BLaER1 treated with 17β-estradiol and CSF1 and Interleukin-3, amounts not matched to agents 10 nM and 100 nM (cell line): ENCODE measurements around the gene ENAM.

Experiments used
- H3K27ac ChIP-seq, 11 experiments: shearing (Covaris generic); formaldehyde crosslinking; 2 replicates each; pipeline ENCODE4 v1.8.1; 2022
- H3K27me3 ChIP-seq, 11 experiments: shearing (Covaris generic); formaldehyde crosslinking; 2 replicates each; pipeline ENCODE4 v1.8.1; 2022
- H3K36me3 ChIP-seq, 11 experiments: shearing (Covaris generic); formaldehyde crosslinking; 2 replicates each; pipeline ENCODE4 v1.8.1; 2022
- H3K4me1 ChIP-seq, 10 experiments: shearing (Covaris generic); formaldehyde crosslinking; 2 replicates each; pipeline ENCODE4 v1.8.1; 2022
- H3K4me2 ChIP-seq, 11 experiments: shearing (Covaris generic); formaldehyde crosslinking; 2 replicates each; pipeline ENCODE4 v1.8.1; 2022
- H3K4me3 ChIP-seq, 10 experiments: shearing (Covaris generic); formaldehyde crosslinking; 2 replicates each; pipeline ENCODE4 v1.8.1; 2022
- H3K9ac ChIP-seq, 11 experiments: shearing (Covaris generic); formaldehyde crosslinking; 2 replicates each; pipeline ENCODE4 v1.8.1; 2022
- H3K9me3 ChIP-seq, 11 experiments: shearing (Covaris generic); formaldehyde crosslinking; replicated peaks in 1 of 11; 2 replicates each; pipeline ENCODE4 v1.8.1; 2022
- H4K20me1 ChIP-seq, 11 experiments: shearing (Covaris generic); formaldehyde crosslinking; 2 replicates each; pipeline ENCODE4 v1.8.1; 2022
- Cebpa-rat ChIP-seq, 11 experiments: shearing (Covaris generic); IDR thresholded peaks; 2 replicates each; pipeline ENCODE4 v1.8.1; 2022

The ENAM gene

DNA sequence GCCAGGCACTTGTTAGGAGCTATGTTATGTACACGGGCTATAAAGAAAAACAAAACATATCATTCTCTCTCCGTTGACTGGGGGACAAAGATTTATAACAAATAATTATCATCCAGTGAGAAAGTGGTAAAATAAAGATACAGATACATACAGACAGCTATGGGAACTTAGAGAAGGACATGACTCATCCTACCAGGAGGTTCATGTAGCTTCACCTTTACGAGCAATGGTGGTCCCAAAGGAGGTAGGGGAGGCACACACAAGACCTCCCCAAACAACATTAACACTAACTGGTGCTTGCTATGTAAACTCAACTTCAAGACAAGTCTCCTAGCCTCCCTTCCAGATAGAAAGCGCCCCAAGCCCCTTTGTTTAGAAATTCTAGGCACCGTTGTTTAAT is 27.6 kb upstream of the ENAM start:
- no peak for TF ChIP-seq Cebpa-rat (IDR thresholded peaks at IDR 0.05)
- Histone ChIP-seq H3K9me3 (no peaks in the 10 kb centered on the region), H3K4me2 (no peak overlapping the region), H3K27me3 (no peaks in the 10 kb centered on the region), H3K9ac (no peak overlapping the region), H4K20me1 (no peaks in the 10 kb centered on the region), H3K36me3 (no peaks in the 10 kb centered on the region), H3K4me3 (no peak overlapping the region), H3K27ac (no peak overlapping the region), H3K4me1 (0 out of 20 replicates have a peak, but pooled peaks cover 0 to 3% (median 0%) of the 10 kb centered on the region in 10 experiments)

DNA sequence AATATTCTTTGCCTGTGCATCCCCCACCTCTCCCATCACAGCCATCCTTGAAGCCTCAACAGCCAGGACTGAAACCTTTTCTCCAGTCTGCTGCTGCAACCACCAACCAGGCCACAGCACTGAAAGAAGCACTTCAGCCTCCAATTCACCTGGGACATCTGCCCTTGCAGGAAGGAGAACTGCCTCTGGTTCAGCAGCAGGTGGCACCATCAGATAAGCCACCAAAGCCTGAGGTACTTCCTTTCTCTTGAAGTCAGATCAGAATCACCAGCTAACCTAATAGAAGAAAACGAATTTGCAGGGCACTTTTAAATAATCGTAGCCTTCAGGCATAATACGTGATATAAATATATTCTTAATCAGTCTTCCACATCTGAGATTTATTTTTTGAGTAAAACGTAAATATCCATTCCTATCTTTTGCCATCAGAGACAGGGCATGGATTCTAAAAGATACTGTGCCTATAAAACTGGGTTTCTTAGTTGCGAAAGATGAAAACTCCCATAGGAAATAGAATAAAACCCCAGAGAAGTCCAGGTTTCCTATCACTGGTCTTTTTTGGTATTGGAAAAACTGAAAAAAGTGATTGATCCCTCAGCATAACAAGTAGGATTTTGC is 27.0 kb upstream of the ENAM start:
- H3K27ac ChIP-seq, result no peak overlapping the region
- H3K4me3 ChIP-seq, result no peak overlapping the region
- H3K9ac ChIP-seq, result no peak overlapping the region
- TF ChIP-seq Cebpa-rat (IDR thresholded peaks at IDR 0.05), result no peak
- H4K20me1 ChIP-seq, result no peaks in the 10 kb centered on the region
- H3K27me3 ChIP-seq, result no peaks in the 10 kb centered on the region
- H3K36me3 ChIP-seq, result no peaks in the 10 kb centered on the region
- H3K9me3 ChIP-seq, result no peaks in the 10 kb centered on the region
- no peak overlapping the region for H3K4me2 ChIP-seq
- H3K4me1 ChIP-seq, result 0 out of 20 replicates have a peak, but pooled peaks cover 0 to 3% (median 0%) of the 10 kb centered on the region in 10 experiments

DNA sequence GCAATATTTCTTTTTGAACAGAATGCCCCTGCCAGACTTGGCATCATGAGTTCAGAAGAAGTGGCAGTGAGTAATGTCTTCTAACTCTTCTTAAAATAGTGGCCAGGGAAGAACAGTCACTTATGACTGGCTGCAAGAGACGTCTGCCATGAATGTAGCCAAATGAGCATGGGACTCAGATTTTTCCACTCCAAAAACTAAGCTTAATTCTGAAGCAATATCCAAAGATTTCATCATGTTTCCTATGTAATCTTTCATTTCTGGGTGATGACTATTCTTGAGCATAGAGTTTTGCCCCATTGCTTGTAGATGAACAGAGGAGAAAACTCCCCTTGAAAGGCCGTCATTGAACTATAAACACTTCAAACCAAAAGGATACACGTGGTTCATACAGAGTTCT is 24.7 kb upstream of the ENAM start:
- TF ChIP-seq Cebpa-rat (IDR thresholded peaks at IDR 0.05), result no peak
- no peak overlapping the region for H3K9ac ChIP-seq
- H3K9me3 ChIP-seq, result no peaks in the 10 kb centered on the region
- no peaks in the 10 kb centered on the region for H4K20me1 ChIP-seq
- H3K27ac ChIP-seq, result no peak overlapping the region
- H3K27me3 ChIP-seq, result no peaks in the 10 kb centered on the region
- H3K4me3 ChIP-seq, result no peak overlapping the region
- H3K4me2 ChIP-seq, result no peak overlapping the region
- H3K36me3 ChIP-seq, result no peaks in the 10 kb centered on the region
- H3K4me1 ChIP-seq, result 0 out of 20 replicates have a peak, but pooled peaks cover 0 to 3% (median 0%) of the 10 kb centered on the region in 10 experiments

DNA sequence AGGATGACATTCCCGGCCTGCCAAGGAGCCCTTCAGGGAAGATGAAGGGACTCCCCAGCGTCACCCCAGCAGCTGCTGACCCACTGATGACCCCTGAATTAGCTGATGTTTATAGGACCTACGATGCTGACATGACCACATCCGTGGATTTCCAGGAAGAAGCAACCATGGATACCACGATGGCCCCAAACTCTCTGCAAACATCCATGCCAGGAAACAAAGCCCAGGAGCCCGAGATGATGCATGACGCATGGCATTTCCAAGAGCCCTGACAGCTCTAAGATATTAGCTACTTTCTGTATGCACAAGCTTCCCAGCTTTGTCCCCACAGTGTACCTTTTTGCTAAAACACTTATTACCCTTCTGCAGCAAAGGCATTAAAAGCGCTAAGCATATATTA is 22.1 kb upstream of the ENAM start:
- no peaks in the 10 kb centered on the region for H3K4me1 ChIP-seq
- H3K9ac ChIP-seq, result no peak overlapping the region
- TF ChIP-seq Cebpa-rat (IDR thresholded peaks at IDR 0.05), result no peak
- H3K36me3 ChIP-seq, result no peaks in the 10 kb centered on the region
- no peaks in the 10 kb centered on the region for H3K27me3 ChIP-seq
- no peaks in the 10 kb centered on the region for H3K9me3 ChIP-seq
- no peak overlapping the region for H3K4me2 ChIP-seq
- H4K20me1 ChIP-seq, result no peaks in the 10 kb centered on the region
- no peak overlapping the region for H3K4me3 ChIP-seq
- H3K27ac ChIP-seq, result no peak overlapping the region

DNA sequence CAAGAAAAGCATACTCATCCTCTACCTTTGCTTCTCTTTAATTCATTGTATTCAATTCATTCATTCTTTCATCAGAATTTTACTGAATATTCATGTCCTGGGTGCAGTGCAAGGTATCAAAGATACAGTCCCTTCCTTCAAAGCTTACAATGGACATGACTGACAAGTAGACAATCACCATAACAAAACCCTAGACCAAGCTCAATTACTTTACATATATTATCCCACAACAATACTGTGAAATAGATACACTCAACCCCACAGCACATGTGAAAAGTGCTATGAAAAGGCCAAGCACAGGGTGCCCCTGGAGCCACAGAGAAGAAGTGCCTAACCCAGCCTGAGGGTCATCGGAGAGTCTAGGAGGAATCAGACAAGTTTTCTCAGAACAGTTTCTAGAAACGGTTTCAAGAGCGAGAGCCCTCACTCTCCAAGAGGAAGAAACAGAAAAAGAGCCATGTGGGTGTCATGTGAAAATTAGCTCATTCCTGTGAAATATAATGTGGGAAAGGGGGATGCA is 21.1 kb upstream of the ENAM start:
- Histone ChIP-seq H3K4me2 (no peak overlapping the region), H3K9me3 (no peaks in the 10 kb centered on the region), H3K36me3 (no peaks in the 10 kb centered on the region), H3K4me1 (no peaks in the 10 kb centered on the region), H4K20me1 (no peaks in the 10 kb centered on the region), H3K27ac (no peak overlapping the region), H3K27me3 (no peaks in the 10 kb centered on the region), H3K9ac (no peak overlapping the region), H3K4me3 (no peak overlapping the region)
- no peak for TF ChIP-seq Cebpa-rat (IDR thresholded peaks at IDR 0.05)

DNA sequence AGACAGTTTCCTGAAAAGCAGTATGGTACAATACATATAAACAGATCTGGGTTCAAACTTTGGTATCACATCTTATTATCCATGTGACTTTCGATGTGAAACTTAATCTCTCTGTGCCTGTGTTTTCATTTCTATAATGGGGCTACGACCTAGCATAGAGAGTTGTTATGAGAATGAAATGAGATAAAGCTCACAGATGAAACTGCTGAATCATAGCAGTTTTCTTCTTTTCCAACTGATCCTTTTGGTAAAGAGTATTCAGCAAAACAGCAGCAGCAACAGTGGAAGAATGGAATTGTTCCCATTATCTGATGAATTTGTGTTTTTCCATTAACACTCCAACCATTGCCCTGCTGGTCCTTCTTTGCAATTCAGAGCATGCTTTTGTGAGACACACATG is 20.2 kb upstream of the ENAM start:
- no peak for TF ChIP-seq Cebpa-rat (IDR thresholded peaks at IDR 0.05)
- H4K20me1 ChIP-seq, result no peaks in the 10 kb centered on the region
- H3K36me3 ChIP-seq, result no peaks in the 10 kb centered on the region
- no peak overlapping the region for H3K9ac ChIP-seq
- H3K4me1 ChIP-seq, result peaks cover 0 to 7% (median 0%) of the 10 kb centered on the region in 10 experiments; a peak in 3 of 20 replicates
- H3K4me3 ChIP-seq, result no peak overlapping the region
- H3K4me2 ChIP-seq, result no peak overlapping the region
- peaks cover 0 to 4% (median 0%) of the 10 kb centered on the region in 11 experiments; a peak in 4 of 22 replicates for H3K27me3 ChIP-seq
- H3K9me3 ChIP-seq, result no peaks in the 10 kb centered on the region
- H3K27ac ChIP-seq, result no peak overlapping the region

DNA sequence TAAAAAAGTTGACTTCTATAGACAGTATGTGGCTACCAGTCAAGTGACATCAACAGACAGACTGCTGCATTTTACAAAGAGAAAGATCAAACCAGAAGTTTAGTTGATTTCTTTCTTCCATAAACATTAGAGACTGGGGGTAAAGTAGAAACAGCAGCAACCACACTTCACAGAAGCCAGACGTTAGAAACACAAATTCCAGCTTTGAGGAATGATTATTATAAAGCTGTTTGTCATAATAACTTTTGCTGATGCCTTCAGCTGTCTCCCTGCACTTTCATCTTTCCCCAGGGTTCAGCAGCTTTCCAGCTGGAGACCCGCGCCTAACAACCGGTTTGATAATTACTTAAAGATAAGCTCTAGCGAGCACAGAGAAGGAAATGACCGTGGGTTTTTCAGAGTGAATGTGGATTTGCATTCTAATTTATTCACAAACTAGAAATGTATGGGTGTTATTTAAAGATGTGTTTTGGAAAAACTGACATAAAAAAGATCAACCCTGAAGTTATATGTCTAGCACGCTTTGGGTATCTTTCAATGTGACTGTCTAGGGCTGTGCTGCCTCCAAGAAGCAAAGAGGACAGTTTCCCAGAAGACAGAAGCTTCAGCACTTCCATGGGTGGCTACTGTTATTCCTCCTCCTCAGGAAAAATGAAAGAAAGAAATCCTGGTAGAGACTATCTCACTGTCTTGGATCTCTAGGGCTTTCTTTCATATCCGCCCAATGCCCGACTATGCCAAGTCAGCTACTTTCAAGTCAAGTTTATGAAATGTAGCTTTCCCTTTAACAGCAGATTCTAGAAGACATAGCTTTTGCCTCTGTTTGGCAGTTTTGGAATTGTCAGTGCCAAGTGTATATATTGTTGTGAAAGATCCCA is 15.0 kb upstream of the ENAM start:
- Histone ChIP-seq H3K36me3 (no peaks in the 10 kb centered on the region), H3K4me3 (peak overlapping the region in 1 of 10 experiments; percentile 30; a peak in 1 of 20 replicates), H3K9ac (peak overlapping the region in 1 of 11 experiments; percentile 52; a peak in 2 of 22 replicates), H3K4me2 (peak overlapping the region in 4 of 11 experiments; percentile 11 to 81 (median 38); a peak in 5 of 22 replicates), H3K9me3 (0 out of 22 replicates have a peak, but pooled peaks cover 0 to 4% (median 0%) of the 10 kb centered on the region in 11 experiments), H4K20me1 (no peaks in the 10 kb centered on the region), H3K27me3 (peaks cover 0 to 13% (median 6%) of the 10 kb centered on the region in 11 experiments; a peak in 6 of 22 replicates), H3K4me1 (peaks cover 0 to 35% (median 0%) of the 10 kb centered on the region in 10 experiments; a peak in 4 of 20 replicates), H3K27ac (peak overlapping the region in 2 of 11 experiments; percentile 1 to 27; a peak in 1 of 22 replicates)
- TF ChIP-seq Cebpa-rat (IDR thresholded peaks at IDR 0.05), result no peak

DNA sequence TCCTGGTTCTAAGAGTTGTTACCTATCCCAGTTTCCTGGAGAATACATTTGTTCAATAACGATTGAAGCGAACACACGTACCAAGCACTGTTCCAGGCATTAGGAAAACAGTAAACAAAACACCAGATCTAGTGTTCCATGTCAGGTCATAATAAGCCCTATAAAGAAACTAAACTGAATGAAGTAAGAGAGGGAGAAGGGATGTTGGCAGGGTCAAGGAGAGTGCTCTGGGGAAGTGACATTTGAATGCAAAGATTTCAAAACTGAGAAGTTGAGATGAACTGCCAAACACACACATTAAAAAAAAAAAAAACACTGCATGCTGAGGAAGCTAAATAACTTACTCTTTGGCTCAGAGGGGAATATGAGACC is 14.4 kb upstream of the ENAM start:
- Histone ChIP-seq H3K4me1 (peaks cover 0 to 35% (median 0%) of the 10 kb centered on the region in 10 experiments; a peak in 4 of 20 replicates), H3K9me3 (peaks cover 0 to 10% (median 0%) of the 10 kb centered on the region in 11 experiments; a peak in 1 of 22 replicates), H3K9ac (peak overlapping the region in 1 of 11 experiments; percentile 52; a peak in 1 of 22 replicates), H4K20me1 (no peaks in the 10 kb centered on the region), H3K4me2 (peak overlapping the region in 2 of 11 experiments; percentile 55 to 81; a peak in 4 of 22 replicates), H3K4me3 (peak overlapping the region in 1 of 10 experiments; percentile 30; a peak in 1 of 20 replicates), H3K27ac (no peak overlapping the region), H3K36me3 (no peaks in the 10 kb centered on the region), H3K27me3 (peaks cover 0 to 13% (median 6%) of the 10 kb centered on the region in 11 experiments; a peak in 6 of 22 replicates)
- TF ChIP-seq Cebpa-rat (IDR thresholded peaks at IDR 0.05), result no peak

DNA sequence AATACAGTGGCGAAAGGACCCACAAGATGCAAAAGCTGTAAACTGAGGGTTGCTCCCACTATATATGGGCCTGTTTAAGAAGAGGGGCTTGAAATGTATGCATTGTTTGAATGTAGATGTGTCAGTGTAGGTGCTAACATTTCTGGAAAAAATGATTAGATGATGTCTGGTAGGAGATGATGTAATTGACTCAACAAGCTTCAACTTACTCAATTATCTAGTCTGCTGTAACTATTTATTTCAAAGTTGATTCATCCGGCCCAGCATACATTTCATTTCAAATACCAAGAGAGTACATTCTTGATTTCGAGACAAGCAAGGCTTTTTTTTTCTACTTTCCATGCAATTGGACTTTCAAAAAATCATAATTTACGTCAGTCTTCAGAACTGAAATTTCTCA is 9.3 kb upstream of the ENAM start:
- no peaks in the 10 kb centered on the region for H3K36me3 ChIP-seq
- no peak for TF ChIP-seq Cebpa-rat (IDR thresholded peaks at IDR 0.05)
- H3K9ac ChIP-seq, result no peak overlapping the region
- peaks cover 0 to 18% (median 0%) of the 10 kb centered on the region in 10 experiments; a peak in 3 of 20 replicates for H3K4me1 ChIP-seq
- H3K27me3 ChIP-seq, result no peaks in the 10 kb centered on the region
- H3K9me3 ChIP-seq, result peaks cover 0 to 13% (median 2%) of the 10 kb centered on the region in 11 experiments; a peak in 1 of 22 replicates
- H4K20me1 ChIP-seq, result no peaks in the 10 kb centered on the region
- no peak overlapping the region for H3K4me3 ChIP-seq
- H3K27ac ChIP-seq, result no peak overlapping the region
- H3K4me2 ChIP-seq, result no peak overlapping the region
